NB4 (cell line): ENCODE measurements around the gene SGCE.

Experiments used
- DNase-seq: peaks from one replicate; pipeline ENCODE4 v3.0.0; 2010; ENCODE audit warnings: low read depth
- H3K4me3 ChIP-seq: one replicate; pipeline ENCODE4 v1.5.1; 2011; ENCODE audit warnings: mild to moderate bottlenecking, low read depth, low read length, moderate library complexity
- CTCF ChIP-seq: IDR thresholded peaks from one replicate; pipeline ENCODE4 v1.5.1; 2012; ENCODE audit warnings: low read depth, low read length
- MAX ChIP-seq: IDR thresholded peaks from 2 replicates; pipeline ENCODE4 v1.6.1; 2011; ENCODE audit warnings: low read depth, low read length
- MYC ChIP-seq: IDR thresholded peaks from 2 replicates; pipeline ENCODE4 v1.6.1; 2011; ENCODE audit warnings: low read depth, low read length
- POLR2A ChIP-seq: IDR thresholded peaks from 2 replicates; pipeline ENCODE4 v1.6.1; 2011; ENCODE audit warnings: mild to moderate bottlenecking; ENCODE audit not compliant: insufficient read length; ENCODE audit errors: extremely low read depth

SGCE gene

GRCh38 chr7:94588075-94588474 lies 67.9 kb downstream of the SGCE start:
- no peak for DNase-seq

GRCh38 chr7:94584113-94584512 lies 71.8 kb downstream of the SGCE start:
- TF ChIP-seq CTCF (no peak), MYC (no peak), POLR2A (no peak), MAX (no peak)
- no peak for DNase-seq
- no peak overlapping the region for H3K4me3 ChIP-seq

More at GRCh38 chr7:94588075-94588474, 67.9 kb downstream of the SGCE start:
- no peak overlapping the region for H3K4me3 ChIP-seq
- TF ChIP-seq POLR2A, result no peak

- H3K4me3 ChIP-seq, result no peak overlapping the region
- DNase-seq, result no peak
- TF ChIP-seq CTCF, result no peak
- no peak for TF ChIP-seq POLR2A
- TF ChIP-seq MAX, result no peak
- no peak for TF ChIP-seq MYC
Measured at GRCh38 chr7:94580601-94581000, 75.3 kb downstream of the SGCE start.

- H3K4me3 ChIP-seq, result no peak overlapping the region
- TF ChIP-seq POLR2A, result no peak
- TF ChIP-seq MYC, result no peak
- TF ChIP-seq MAX, result no peak
- TF ChIP-seq CTCF, result no peak
- DNase-seq, result no peak
Measured at GRCh38 chr7:94579470-94579869, 76.5 kb downstream of the SGCE start.

GRCh38 chr7:94578614-94579013 lies 77.3 kb downstream of the SGCE start:
- no peak overlapping the region for H3K4me3 ChIP-seq
- no peak for DNase-seq
- TF ChIP-seq MYC, result no peak
- no peak for TF ChIP-seq POLR2A
- no peak for TF ChIP-seq CTCF

GRCh38 chr7:94577357-94577756 lies 78.6 kb downstream of the SGCE start:
- DNase-seq, result no peak
- no peak for TF ChIP-seq CTCF
- no peak for TF ChIP-seq MAX
- TF ChIP-seq POLR2A, result no peak
- TF ChIP-seq MYC, result no peak
- no peak overlapping the region for H3K4me3 ChIP-seq

GRCh38 chr7:94576316-94576715 lies 79.6 kb downstream of the SGCE start:
- H3K4me3 ChIP-seq, result no peak overlapping the region
- TF ChIP-seq MAX (no peak), POLR2A (no peak), CTCF (no peak), MYC (no peak)
- DNase-seq, result no peak
